ENCODE results near the gene GMIP.

The GMIP gene

GRCh38 chr19:19580418-19580817, 63.0 kb downstream of the GMIP start:
- Histone ChIP-seq H3K27ac (ENCODE audit: low read length) (no peak overlapping the region), H3K27me3 (ENCODE audit: low read depth, low read length) (no peaks in the 10 kb centered on the region), H3K36me3 (ENCODE audit: control insufficient read depth in 1 of 2, insufficient read depth in 2 of 2, low read length in 2 of 2) (no peaks in the 10 kb centered on the region), H3K4me3 (ENCODE audit: low read depth in 1 of 2, low read length in 2 of 2) (no peak overlapping the region), H3K9me3 (ENCODE audit: control insufficient read depth in 1 of 2, low read length in 2 of 2) (no peaks in the 10 kb centered on the region), H3K4me1 (ENCODE audit: control insufficient read depth in 1 of 2, insufficient read depth in 2 of 2, low read length in 2 of 2) (no peaks in the 10 kb centered on the region)

DNA sequence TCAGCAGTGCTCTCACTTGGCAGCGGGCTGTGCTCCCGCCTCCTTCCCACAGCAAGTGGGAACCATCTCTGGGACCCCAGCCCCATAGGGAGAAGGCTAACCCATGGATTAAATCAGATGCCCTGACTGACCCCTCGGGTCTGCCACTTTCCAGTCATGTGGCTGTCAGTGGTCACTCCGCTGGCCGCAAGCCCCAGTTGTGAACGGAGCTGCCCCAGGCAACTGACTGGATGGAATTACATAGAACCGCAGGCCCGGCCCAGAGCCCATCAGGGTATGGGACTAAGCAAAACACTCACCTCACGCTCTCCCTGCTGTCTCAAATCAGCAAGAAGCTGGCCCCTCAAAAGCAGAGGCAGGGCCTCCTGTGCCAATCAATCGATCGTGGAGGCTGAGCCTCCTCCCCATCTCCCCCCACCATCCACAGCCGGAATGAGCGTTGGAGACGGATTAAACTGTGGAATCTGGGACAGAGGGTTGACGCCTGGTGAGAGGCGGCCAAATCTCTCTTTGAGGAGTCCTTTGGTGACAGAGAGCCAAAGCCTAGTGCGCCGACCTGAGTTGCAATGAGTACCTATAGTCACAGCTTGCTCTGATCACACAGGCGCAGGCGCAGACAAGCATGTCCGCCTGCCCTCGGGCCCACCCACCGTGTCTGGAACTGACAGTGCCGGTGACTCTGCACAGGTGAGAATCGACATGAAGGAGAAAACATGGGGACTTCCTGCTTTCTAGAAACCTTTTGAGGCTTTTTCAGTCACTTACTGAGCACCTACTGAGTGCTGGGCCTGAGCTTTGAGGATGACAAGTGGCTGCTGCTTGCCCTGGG, 63.7 kb downstream of the GMIP start:
- no peaks in the 10 kb centered on the region for H3K27me3 ChIP-seq (ENCODE audit: low read depth, low read length)

More for the DNA sequence above, 63.7 kb downstream of the GMIP start:
- Histone ChIP-seq H3K27ac (ENCODE audit: low read length) (no peak overlapping the region), H3K36me3 (ENCODE audit: control insufficient read depth in 1 of 2, insufficient read depth in 2 of 2, low read length in 2 of 2) (no peaks in the 10 kb centered on the region), H3K4me1 (ENCODE audit: control insufficient read depth in 1 of 2, insufficient read depth in 2 of 2, low read length in 2 of 2) (no peaks in the 10 kb centered on the region), H3K9me3 (ENCODE audit: control insufficient read depth in 1 of 2, low read length in 2 of 2) (no peaks in the 10 kb centered on the region), H3K4me3 (ENCODE audit: low read depth in 1 of 2, low read length in 2 of 2) (no peak overlapping the region)
